Ovary (tissue), 3 donors: ENCODE measurements around the gene CAMTA1.

ENCODE experiments used
- POLR2A ChIP-seq: fragments of 450-650 bp; IDR thresholded peaks from one replicate; pipeline ENCODE4 v1.6.1; 2017; ENCODE audit warnings: antibody characterized with exemption, mild to moderate bottlenecking, moderate library complexity
- TF ChIP-seq, protein P1 (sequence below), 3 donors: fragments of 450-650 bp in 2 of 3; fragments of 200-600 bp in 1 of 3; IDR thresholded peaks; one replicate each; pipeline versions ENCODE4 v1.5.1 to v1.8.0; 2016 to 2022; ENCODE audit warnings: antibody characterized with exemption in 3 of 3, mild to moderate bottlenecking in 1 of 3
- donor health status: DM: no; HTN: no; CAD: no.

DNA sequence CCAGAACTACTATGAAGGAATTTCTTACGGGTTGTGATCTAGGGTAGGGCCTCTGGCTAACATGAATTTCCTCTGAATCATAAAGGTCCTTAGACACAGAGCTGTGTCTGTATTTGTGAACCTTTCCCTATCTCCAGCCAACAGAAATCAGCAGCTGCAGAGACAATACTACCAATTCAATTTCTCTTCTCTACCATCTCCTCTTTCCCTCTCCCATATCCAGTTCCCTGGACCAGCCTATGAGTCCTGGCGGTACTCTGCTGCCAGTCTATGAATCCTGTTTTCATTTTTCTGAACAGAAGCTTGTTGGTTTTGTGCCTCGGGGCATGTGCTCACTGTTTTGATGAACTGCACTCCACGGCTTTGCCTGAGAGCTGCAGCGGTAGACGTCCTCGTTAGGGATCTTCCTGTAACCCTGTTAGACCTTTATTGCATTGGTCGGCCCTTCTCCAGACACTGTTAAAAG, 527.9 kb downstream of the CAMTA1 start:
- TF ChIP-seq POLR2A, result no peak
- TF ChIP-seq, protein P1, sequence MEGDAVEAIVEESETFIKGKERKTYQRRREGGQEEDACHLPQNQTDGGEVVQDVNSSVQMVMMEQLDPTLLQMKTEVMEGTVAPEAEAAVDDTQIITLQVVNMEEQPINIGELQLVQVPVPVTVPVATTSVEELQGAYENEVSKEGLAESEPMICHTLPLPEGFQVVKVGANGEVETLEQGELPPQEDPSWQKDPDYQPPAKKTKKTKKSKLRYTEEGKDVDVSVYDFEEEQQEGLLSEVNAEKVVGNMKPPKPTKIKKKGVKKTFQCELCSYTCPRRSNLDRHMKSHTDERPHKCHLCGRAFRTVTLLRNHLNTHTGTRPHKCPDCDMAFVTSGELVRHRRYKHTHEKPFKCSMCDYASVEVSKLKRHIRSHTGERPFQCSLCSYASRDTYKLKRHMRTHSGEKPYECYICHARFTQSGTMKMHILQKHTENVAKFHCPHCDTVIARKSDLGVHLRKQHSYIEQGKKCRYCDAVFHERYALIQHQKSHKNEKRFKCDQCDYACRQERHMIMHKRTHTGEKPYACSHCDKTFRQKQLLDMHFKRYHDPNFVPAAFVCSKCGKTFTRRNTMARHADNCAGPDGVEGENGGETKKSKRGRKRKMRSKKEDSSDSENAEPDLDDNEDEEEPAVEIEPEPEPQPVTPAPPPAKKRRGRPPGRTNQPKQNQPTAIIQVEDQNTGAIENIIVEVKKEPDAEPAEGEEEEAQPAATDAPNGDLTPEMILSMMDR (IDR thresholded peaks at IDR 0.05), result no peak
